Liver (tissue), 9 donors: ENCODE measurements around the gene PPP1R12C. TPM values are rescaled to one million over a fixed set of nuclear protein-coding genes. Genes with fewer than 3 reads are reported as not detected.

ENCODE experiments used
- DNase-seq: peaks from one replicate; pipeline ENCODE4 v3.0.0-alpha.2; 2017; ENCODE audit warnings: low spot score
- H3K27ac ChIP-seq, 2 donors: one replicate each; pipeline ENCODE4 v1.7.0; 2013; ENCODE audit warnings: inconsistent platforms in 2 of 2, low read length in 2 of 2, control low read depth in 1 of 2, low read depth in 1 of 2, mild to moderate bottlenecking in 1 of 2
- H3K27me3 ChIP-seq, 4 donors: one replicate each; pipeline versions ENCODE4 v1.6.1 to v1.7.0; 2013; ENCODE audit warnings: low read length in 3 of 4, inconsistent platforms in 1 of 4, mild to moderate bottlenecking in 1 of 4, moderate library complexity in 1 of 4; ENCODE audit not compliant: control insufficient read depth in 4 of 4, insufficient read depth in 4 of 4
- H3K36me3 ChIP-seq, 4 donors: one replicate each; pipeline versions ENCODE4 v1.6.1 to v1.7.0; 2013; ENCODE audit warnings: low read length in 3 of 4, mild to moderate bottlenecking in 3 of 4, low read depth in 1 of 4, moderate library complexity in 1 of 4; ENCODE audit not compliant: control insufficient read depth in 4 of 4, insufficient read depth in 3 of 4
- H3K4me1 ChIP-seq, 4 donors: one replicate each; pipeline versions ENCODE4 v1.6.1 to v1.7.0; 2013; ENCODE audit warnings: low read length in 3 of 4, mild to moderate bottlenecking in 3 of 4, moderate library complexity in 1 of 4; ENCODE audit not compliant: control insufficient read depth in 4 of 4, insufficient read depth in 4 of 4
- H3K4me3 ChIP-seq, 3 donors: one replicate each; pipeline versions ENCODE4 v1.6.1 to v1.7.0; 2013; ENCODE audit warnings: low read length in 3 of 3, control low read depth in 1 of 3, low read depth in 1 of 3, mild to moderate bottlenecking in 1 of 3
- H3K9ac ChIP-seq, 2 donors: one replicate each; pipeline ENCODE4 v1.7.0; 2013; ENCODE audit warnings: low read length in 2 of 2, mild to moderate bottlenecking in 2 of 2, moderate library complexity in 2 of 2, control low read depth in 1 of 2, low read depth in 1 of 2
- H3K9me3 ChIP-seq, 4 donors: one replicate each; pipeline versions ENCODE4 v1.6.1 to v1.7.0; 2013; ENCODE audit warnings: low read length in 3 of 4; ENCODE audit not compliant: control insufficient read depth in 4 of 4
- EGR1 ChIP-seq, 2 donors: IDR thresholded peaks; 2 replicates each; pipeline ENCODE4 v1.6.1; 2016 to 2018; ENCODE audit warnings: antibody characterized with exemption in 2 of 2, low read depth in 2 of 2
- FOXA1 ChIP-seq: IDR thresholded peaks from 2 replicates; pipeline ENCODE4 v1.6.1; 2016; ENCODE audit warnings: antibody characterized with exemption
- GABPA ChIP-seq, 2 donors: IDR thresholded peaks in 1 of 2; conservative IDR thresholded peaks in 1 of 2; 2 replicates each; pipeline ENCODE4 v1.6.1; 2016; ENCODE audit warnings: antibody characterized with exemption in 2 of 2, mild to moderate bottlenecking in 1 of 2, moderate library complexity in 1 of 2
- HNF4A ChIP-seq, 2 donors: conservative IDR thresholded peaks; 2 replicates each; pipeline ENCODE4 v1.6.1; 2016; ENCODE audit warnings: antibody characterized with exemption in 2 of 2, mild to moderate bottlenecking in 2 of 2
- HNF4G ChIP-seq: IDR thresholded peaks from 2 replicates; pipeline ENCODE4 v1.6.1; 2016; ENCODE audit warnings: antibody characterized with exemption
- NR2F2 ChIP-seq: IDR thresholded peaks from 2 replicates; pipeline ENCODE4 v1.6.1; 2016; ENCODE audit warnings: antibody characterized with exemption
- SP1 ChIP-seq: IDR thresholded peaks from 2 replicates; pipeline ENCODE4 v1.6.1; 2018; ENCODE audit warnings: antibody characterized with exemption, mild to moderate bottlenecking
- TAF1 ChIP-seq: conservative IDR thresholded peaks from 2 replicates; pipeline ENCODE4 v1.6.1; 2016; ENCODE audit warnings: antibody characterized with exemption, mild to moderate bottlenecking
- YY1 ChIP-seq: IDR thresholded peaks from 2 replicates; pipeline ENCODE4 v1.6.1; 2016; ENCODE audit warnings: antibody characterized with exemption, mild to moderate bottlenecking
- WGBS: extraction: QIAGEN DNeasy Blood & Tissue Kit; methylation state at CpG from one replicate; pipeline ENCODE4 v1.1.7; 2013; 5-methylcytosine and 5-hydroxymethylcytosine counted together
- polyA plus RNA-seq, 2 donors: library from polyadenylated mRNA; stranded (reverse) in 1 of 2; unstranded in 1 of 2; fragments of 200-250 nt in 1 of 2; fragments of >200 nt in 1 of 2; fragmentation: Nextera tagmentation in 1 of 2; extraction: Ambion mirVana in 1 of 2; gene quantifications; one replicate each; pipeline versions ENCODE4 v1.2.1 to v1.2.3, GENCODE V29; 2013 to 2015
- total RNA-seq, 2 donors: library from RNA; depleted of rRNA; stranded (reverse); fragments of >200 nt; gene quantifications; one replicate each; pipeline ENCODE4 v1.2.3, GENCODE V29; 2014
- TF ChIP-seq, protein P1 (sequence below): IDR thresholded peaks from 2 replicates; pipeline ENCODE4 v1.6.1; 2016; ENCODE audit warnings: antibody characterized with exemption
- TF ChIP-seq, protein P2 (sequence below): fragments of 150-350 bp; IDR thresholded peaks from 2 replicates; pipeline ENCODE4 v1.5.1; 2017; ENCODE audit warnings: improper control_type of control experiment, low read depth, low read length; ENCODE audit not compliant: missing input control
- donor health status: healthy.
- donor health status: healthy.
- donor health status: healthy.
- donor health status: healthy.
- donor health status: healthy.

PPP1R12C gene
- total and polyA plus RNA-seq, 4 donors: 7.4 to 35.8 (median 24.9) TPM

DNA sequence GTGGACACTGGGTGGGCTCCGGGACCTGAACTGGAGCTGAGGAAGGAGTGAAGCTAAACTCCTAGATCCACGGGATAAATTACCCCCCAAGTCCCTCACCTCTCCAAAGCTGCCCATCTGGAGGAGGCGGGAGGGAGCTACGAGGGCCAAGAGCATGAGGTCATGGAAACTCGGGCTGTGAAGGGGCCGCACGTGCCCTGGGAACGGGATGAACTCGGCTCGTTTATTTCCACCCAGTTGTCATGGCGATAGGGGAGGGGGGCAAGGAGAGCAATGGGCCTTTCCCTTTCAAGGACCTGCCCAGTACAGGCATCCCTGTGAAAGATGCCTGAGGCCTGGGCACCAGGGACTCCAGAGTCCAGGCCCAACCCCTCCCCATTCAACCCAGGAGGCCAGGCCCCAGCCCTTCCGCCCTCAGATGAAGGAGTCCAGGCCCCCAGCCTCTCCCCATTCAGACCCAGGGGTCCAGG, 3.8 kb downstream of the PPP1R12C start:
- WGBS: 72% methylated on average over 12 of the region's 12 CpGs
- Histone ChIP-seq H3K9me3 (no peaks in the 10 kb centered on the region), H3K27ac (no peak overlapping the region), H3K36me3 (peaks cover 0 to 23% (median 7%) of the 10 kb centered on the region in 4 donors), H3K4me1 (peaks cover 4 to 36% (median 26%) of the 10 kb centered on the region in 4 donors), H3K9ac (no peak overlapping the region), H3K4me3 (no peak overlapping the region), H3K27me3 (no peaks in the 10 kb centered on the region)
- no peak for DNase-seq
- TF ChIP-seq NR2F2 (no peak), SP1 (peak; percentile 29)

DNA sequence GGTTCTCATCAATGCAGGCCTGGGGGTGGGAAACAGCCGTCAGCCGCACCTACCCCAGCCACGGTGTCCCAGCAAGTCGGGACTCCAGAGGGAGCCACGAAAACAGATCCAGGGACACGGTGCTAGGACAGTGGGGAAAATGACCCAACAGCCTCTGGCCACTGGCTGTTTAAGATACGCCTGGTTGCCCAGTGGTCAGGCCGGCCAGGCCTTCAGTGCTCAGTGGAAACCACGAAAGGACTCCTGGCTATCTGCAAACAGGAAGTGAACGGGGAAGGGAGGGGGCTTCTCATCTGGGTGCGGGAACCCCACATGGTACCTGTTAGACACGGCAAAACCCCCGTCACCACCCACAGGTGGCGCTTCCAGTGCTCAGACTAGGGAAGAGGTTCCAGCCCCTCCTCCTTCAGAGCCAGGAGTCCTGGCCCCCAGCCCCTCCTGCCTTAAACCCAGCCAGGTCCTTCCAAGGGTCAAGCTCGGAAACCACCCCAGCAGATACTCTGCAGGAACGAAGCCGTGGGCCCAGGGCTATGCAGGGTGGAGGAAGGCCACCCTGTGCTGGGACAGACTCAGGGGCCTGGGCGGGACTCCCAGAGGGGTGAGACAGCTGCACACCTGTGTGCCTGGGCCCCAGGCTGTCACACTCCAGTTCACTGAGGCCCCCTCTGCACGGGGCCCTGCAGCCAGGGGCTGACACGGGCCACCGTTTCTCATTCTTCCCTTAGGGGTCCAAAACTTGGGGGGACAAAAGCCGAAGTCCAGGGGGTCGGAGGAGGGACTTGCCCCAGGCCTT, 4.5 kb downstream of the PPP1R12C start:
- H3K9ac ChIP-seq: no peak overlapping the region
- 85% methylated on average over 23 of the region's 23 CpGs for WGBS
- TF ChIP-seq YY1 (no peak), EGR1 (IDR thresholded peaks at IDR 0.05; ENCODE audit: low read depth in 2 of 2) (no peak), GABPA (IDR thresholded peaks at IDR 0.05 in 1 of 2, conservative IDR thresholded peaks at IDR 0.05 in 1 of 2) (no peak), TAF1 (no peak)
- no peaks in the 10 kb centered on the region for H3K27me3 ChIP-seq
- no peak for DNase-seq
- peaks cover 0 to 23% (median 7%) of the 10 kb centered on the region in 4 donors for H3K36me3 ChIP-seq
- no peaks in the 10 kb centered on the region for H3K9me3 ChIP-seq
- H3K4me1 ChIP-seq: peaks cover 3 to 32% (median 21%) of the 10 kb centered on the region in 4 donors
- H3K4me3 ChIP-seq: no peak overlapping the region
- H3K27ac ChIP-seq: no peak overlapping the region

DNA sequence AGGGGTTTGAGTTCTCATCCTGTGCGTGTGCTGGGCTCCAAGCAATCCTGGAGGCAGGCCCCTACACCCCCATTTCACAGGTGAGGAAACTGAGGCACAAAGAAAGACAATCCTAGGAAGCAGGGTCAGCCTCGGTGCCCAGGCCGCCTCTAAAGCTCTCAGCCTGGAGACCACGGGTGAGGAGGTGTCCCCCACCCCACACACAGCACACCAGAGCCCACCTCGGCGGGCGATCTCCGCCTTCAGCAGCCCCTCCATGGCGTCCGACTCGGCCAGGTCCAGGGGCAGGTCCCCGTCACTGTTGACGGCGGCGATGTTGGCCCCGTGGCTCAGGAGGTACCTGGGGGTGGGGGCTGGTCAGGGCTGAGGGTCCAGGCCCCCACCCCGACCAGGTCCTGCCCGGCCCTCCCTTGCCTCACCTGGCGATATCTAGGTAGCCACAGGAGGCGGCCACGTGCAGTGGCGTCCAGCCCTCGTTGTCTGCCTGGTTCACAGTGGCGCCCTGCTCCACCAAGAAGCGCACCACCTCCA, 5.1 kb downstream of the PPP1R12C start:
- no peak for DNase-seq
- H3K9me3 ChIP-seq: no peaks in the 10 kb centered on the region
- H3K4me3 ChIP-seq: no peak overlapping the region
- H3K4me1 ChIP-seq: peaks cover 3 to 32% (median 21%) of the 10 kb centered on the region in 4 donors
- TF ChIP-seq FOXA1: no peak
- TF ChIP-seq EGR1 (IDR thresholded peaks at IDR 0.05; ENCODE audit: low read depth in 2 of 2): no peak
- no peak for TF ChIP-seq GABPA (IDR thresholded peaks at IDR 0.05 in 1 of 2, conservative IDR thresholded peaks at IDR 0.05 in 1 of 2)
- TF ChIP-seq, protein P1, sequence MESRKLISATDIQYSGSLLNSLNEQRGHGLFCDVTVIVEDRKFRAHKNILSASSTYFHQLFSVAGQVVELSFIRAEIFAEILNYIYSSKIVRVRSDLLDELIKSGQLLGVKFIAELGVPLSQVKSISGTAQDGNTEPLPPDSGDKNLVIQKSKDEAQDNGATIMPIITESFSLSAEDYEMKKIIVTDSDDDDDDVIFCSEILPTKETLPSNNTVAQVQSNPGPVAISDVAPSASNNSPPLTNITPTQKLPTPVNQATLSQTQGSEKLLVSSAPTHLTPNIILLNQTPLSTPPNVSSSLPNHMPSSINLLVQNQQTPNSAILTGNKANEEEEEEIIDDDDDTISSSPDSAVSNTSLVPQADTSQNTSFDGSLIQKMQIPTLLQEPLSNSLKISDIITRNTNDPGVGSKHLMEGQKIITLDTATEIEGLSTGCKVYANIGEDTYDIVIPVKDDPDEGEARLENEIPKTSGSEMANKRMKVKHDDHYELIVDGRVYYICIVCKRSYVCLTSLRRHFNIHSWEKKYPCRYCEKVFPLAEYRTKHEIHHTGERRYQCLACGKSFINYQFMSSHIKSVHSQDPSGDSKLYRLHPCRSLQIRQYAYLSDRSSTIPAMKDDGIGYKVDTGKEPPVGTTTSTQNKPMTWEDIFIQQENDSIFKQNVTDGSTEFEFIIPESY: no peak
- TF ChIP-seq HNF4G: no peak
- TF ChIP-seq HNF4A (conservative IDR thresholded peaks at IDR 0.05): no peak
- TF ChIP-seq, protein P2, sequence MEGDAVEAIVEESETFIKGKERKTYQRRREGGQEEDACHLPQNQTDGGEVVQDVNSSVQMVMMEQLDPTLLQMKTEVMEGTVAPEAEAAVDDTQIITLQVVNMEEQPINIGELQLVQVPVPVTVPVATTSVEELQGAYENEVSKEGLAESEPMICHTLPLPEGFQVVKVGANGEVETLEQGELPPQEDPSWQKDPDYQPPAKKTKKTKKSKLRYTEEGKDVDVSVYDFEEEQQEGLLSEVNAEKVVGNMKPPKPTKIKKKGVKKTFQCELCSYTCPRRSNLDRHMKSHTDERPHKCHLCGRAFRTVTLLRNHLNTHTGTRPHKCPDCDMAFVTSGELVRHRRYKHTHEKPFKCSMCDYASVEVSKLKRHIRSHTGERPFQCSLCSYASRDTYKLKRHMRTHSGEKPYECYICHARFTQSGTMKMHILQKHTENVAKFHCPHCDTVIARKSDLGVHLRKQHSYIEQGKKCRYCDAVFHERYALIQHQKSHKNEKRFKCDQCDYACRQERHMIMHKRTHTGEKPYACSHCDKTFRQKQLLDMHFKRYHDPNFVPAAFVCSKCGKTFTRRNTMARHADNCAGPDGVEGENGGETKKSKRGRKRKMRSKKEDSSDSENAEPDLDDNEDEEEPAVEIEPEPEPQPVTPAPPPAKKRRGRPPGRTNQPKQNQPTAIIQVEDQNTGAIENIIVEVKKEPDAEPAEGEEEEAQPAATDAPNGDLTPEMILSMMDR: no peak
- no peak overlapping the region for H3K9ac ChIP-seq
- WGBS: 97% methylated on average over 25 of the region's 25 CpGs
- peaks cover 0 to 23% (median 7%) of the 10 kb centered on the region in 4 donors for H3K36me3 ChIP-seq
- H3K27ac ChIP-seq: no peak overlapping the region
- H3K27me3 ChIP-seq: no peaks in the 10 kb centered on the region
